Hematopoietic multipotent progenitor cell treated with erythropoietin and hydrocortisone succinate and interleukin-3 and kit ligand, for 17 days (in vitro differentiated cells): ENCODE measurements around the gene PELI2.

Source experiments
- DNase-seq: peaks from one replicate; pipeline ENCODE4 v3.0.0-alpha.2; 2015; ENCODE audit warnings: low spot score

Gene PELI2

DNA sequence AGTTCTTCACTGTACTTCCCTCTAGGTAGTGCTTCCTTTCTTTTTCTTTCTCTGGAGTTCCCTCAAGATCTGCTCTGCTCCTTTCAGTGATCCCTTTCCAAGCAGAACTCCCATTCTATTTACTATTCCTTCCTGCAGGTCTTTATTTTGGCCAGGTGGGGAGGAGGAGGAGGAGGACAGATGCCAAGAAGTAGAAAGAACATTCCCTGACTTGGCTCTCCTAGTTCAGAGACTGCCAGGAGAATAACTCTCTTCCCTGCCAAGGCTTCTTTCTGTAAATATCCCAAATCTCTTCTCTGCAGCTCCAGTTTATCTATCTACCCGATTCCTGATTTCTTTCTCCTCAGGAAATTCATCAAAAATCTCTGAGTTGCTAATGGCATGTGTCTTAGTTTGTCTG is 231.7 kb downstream of the PELI2 start:
- no peak for DNase-seq
